GM10847 (cell line): ENCODE results near the gene TNNI3.

Experiments used
- POLR2A ChIP-seq: IDR thresholded peaks from 2 replicates; pipeline ENCODE4 v1.6.1; 2011; ENCODE audit not compliant: insufficient read length; ENCODE audit errors: extremely low read depth

TNNI3 gene

DNA sequence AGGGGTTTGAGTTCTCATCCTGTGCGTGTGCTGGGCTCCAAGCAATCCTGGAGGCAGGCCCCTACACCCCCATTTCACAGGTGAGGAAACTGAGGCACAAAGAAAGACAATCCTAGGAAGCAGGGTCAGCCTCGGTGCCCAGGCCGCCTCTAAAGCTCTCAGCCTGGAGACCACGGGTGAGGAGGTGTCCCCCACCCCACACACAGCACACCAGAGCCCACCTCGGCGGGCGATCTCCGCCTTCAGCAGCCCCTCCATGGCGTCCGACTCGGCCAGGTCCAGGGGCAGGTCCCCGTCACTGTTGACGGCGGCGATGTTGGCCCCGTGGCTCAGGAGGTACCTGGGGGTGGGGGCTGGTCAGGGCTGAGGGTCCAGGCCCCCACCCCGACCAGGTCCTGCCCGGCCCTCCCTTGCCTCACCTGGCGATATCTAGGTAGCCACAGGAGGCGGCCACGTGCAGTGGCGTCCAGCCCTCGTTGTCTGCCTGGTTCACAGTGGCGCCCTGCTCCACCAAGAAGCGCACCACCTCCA is 45.2 kb downstream of the TNNI3 start:
- TF ChIP-seq POLR2A: no peak

DNA sequence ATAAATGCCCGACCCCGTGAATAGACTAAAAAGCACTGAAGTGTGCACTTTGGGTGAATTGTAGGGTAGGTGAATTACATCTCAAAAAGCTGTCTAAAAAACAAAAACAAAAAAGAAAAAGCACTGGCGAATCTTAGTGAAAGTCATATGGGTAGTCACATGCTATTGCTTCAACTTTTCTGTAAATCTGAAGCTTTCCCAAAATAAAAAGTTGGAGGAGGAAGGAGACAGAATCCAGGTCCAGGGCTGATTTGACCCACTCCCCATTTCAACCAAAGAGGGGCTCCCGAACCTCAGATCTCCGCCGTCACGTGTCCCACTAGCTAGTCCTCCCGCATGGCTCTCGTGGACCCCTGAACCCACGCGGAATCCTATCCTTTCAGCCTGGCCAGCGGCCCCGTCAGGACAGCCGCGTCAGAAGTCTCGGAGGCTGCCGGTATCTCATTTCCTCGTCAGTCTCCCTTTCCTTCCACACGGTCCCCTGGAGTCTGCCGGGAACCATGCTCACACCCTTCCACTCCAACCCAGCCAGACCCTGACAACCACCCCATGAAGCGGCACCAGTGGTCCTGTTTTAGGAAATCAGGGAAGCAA is 46.2 kb downstream of the TNNI3 start:
- no peak for TF ChIP-seq POLR2A

DNA sequence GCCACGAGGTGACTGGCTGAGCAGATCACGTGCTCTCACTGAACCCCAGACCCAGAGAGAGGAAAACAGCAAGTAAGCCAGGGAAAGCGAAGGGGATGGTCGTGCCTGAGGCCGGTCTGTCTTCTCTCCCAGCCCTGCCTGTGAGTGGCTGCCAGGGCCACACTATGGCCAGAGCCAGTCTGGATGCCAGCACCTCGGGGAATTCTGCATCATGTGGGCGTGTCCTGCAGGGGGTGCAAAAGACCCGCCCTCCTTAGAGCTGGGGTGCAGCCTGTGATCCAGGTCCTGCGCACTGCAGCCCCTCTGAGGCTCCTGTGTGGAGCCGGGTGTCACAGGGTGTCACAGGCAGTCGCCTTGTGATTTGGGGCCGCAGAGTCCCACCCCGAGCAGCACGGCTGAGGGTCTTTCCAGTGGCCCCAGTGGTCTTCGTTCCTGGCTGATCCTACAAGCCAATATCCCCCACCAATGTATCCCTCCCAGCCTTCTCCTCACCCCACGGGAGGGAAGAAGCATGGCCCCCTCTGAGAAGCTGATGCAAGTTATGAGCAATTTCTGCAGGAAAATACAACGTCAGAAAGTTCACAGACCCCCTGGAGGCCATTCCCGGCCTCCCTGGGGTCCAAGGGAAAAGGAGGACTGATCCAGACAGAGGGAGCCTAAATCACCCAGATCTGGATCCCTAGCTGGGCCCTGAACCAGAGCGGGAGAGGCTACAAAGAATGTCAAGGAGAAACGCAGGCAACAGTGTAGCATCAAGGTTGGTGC is 47.8 kb downstream of the TNNI3 start:
- TF ChIP-seq POLR2A: no peak

DNA sequence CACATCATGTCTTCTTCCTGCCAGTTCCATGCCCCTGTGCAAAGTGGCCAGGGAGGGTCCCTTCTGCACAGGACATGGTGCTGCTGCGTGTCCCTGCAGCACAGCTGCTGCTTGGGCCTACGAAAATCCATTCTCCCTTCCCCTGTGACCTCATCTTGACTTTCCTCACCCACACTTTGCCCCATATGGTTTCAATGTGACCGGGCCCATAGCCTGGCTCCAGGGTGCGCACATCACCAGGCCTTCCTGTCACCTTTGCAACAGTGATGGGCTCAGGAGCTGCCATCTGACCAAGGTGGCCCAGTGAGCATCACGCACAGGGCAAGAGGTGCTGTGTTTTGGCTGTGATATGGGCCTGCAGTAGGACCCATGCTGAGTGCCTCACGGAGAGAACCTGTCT is 50.9 kb downstream of the TNNI3 start:
- TF ChIP-seq POLR2A: no peak

DNA sequence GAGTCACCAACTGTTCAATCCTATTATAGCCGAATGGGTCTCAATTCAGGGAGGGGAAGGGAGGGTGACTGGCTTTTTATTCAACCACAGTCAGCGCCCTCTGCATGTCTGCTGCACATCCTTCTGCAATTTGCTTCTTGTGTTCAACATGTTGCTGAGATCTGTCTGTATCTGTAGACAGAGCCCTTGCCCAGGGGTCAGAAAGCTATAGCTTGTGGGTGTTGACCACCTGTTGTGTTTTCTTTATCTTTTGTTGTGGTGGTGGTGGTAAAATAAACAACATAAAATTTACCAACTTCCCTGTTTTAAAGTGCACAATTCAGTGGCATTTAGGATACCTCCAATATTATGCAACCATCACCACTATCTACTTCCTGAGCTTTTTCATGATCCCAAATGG is 52.3 kb downstream of the TNNI3 start:
- no peak for TF ChIP-seq POLR2A

DNA sequence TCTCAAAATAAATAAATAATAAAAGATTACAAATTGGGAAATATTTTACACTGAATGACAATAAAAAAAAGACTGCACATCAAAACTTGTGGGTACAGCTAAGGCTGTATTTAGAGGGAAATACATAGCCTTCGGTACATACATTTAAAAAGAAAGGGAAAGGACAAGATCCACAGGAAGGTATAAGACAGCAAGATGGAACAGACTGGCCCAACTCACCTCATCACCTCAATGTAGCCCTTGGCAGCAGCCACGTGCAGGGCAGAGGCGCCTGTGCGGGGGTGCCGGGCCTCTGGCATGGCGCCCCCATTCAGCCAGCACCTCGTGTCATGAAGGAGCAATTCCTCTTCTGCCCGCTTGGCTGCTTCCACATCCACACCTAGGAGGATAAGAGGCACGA is 54.3 kb downstream of the TNNI3 start:
- no peak for TF ChIP-seq POLR2A
